Testis (tissue), 3 donors: ENCODE data around the gene TTC3. TPM values are rescaled to one million over a fixed set of nuclear protein-coding genes. Genes with fewer than 3 reads are reported as not detected.
"Not testable (repeated sequence)": the region's sequence is repeated elsewhere in the genome, so short reads cannot be mapped to it uniquely, and the experiment has no call there.

Experiments used
- DNase-seq: peaks from one replicate; pipeline ENCODE4 v3.0.0-alpha.2; 2019
- H3K27ac ChIP-seq, 2 donors: fragments of 200-600 bp; sonication (generic); one replicate each; pipeline ENCODE4 v1.5.1; 2019
- H3K27me3 ChIP-seq: fragments of 200-600 bp; sonication (generic); one replicate; pipeline ENCODE4 v1.5.1; 2019
- H3K36me3 ChIP-seq: fragments of 200-600 bp; sonication (generic); one replicate; pipeline ENCODE4 v1.5.1; 2017; ENCODE audit warnings: low read depth; ENCODE audit errors: missing control alignments
- H3K4me1 ChIP-seq: fragments of 200-600 bp; sonication (generic); one replicate; pipeline ENCODE4 v1.5.1; 2019
- H3K4me3 ChIP-seq, 2 donors: fragments of 200-600 bp; sonication (generic); one replicate each; pipeline ENCODE4 v1.5.1; 2017 to 2019
- H3K9me3 ChIP-seq: fragments of 200-600 bp; sonication (generic); one replicate; pipeline ENCODE4 v1.5.1; 2017
- CTCF ChIP-seq, 3 experiments: fragments of 450-650 bp in 2 of 3; fragments of 200-600 bp in 1 of 3; sonication (generic) in 1 of 3; IDR thresholded peaks; one replicate each; pipeline ENCODE4 v1.5.1; 2016 to 2019; ENCODE audit warnings: antibody characterized with exemption in 3 of 3, mild to moderate bottlenecking in 2 of 3, moderate library complexity in 1 of 3
- POLR2A ChIP-seq: fragments of 450-650 bp; IDR thresholded peaks from one replicate; pipeline ENCODE4 v1.6.1; 2017; ENCODE audit warnings: antibody characterized with exemption, mild to moderate bottlenecking, moderate library complexity
- WGBS, 2 donors: methylation state at CpG; one replicate each; pipeline ENCODE4 v1.1.5; 2018; 5-methylcytosine and 5-hydroxymethylcytosine counted together
- intact Hi-C: fragments of 100-400 bp; cut with DNase I; formaldehyde crosslinking; loops from one replicate; pipeline ENCODE4 v1.15.1; 2023; ENCODE audit warnings: low total_unique reads
- polyA plus RNA-seq: library from polyadenylated mRNA; stranded (reverse); fragments of 350-450 nt; fragmentation: Illumina TruSeq; extraction: RNeasy Lipid Tissue Mini Kit (QIAGEN cat#74804); gene quantifications from one replicate; pipeline ENCODE4 v1.2.3, GENCODE V29; 2014; ENCODE audit warnings: low read depth, low replicate concordance; ENCODE audit not compliant: insufficient read depth
- total RNA-seq, 2 donors: library from RNA; depleted of rRNA; stranded (reverse); fragments of >200 nt; gene quantifications; one replicate each; pipeline ENCODE4 v1.2.3, GENCODE V29; 2016

The TTC3 gene
- total and polyA plus RNA-seq, 3 donors from 2014 or later, result 70.7 to 181 (median 154) TPM

GRCh38 chr21:37220433-37220980 lies 147.5 kb downstream of the TTC3 start:
- peaks cover 4% of the 10 kb centered on the region for H3K4me1 ChIP-seq
- H3K9me3 ChIP-seq, result no peaks in the 10 kb centered on the region
- H3K36me3 ChIP-seq, result no peaks in the 10 kb centered on the region
- H3K4me3 ChIP-seq, result peak overlapping the region; percentile 74 to 77
- TF ChIP-seq CTCF (IDR thresholded peaks at IDR 0.05) (peak in 2 of 3 experiments; percentile 3 to 8), POLR2A (no peak)
- intact Hi-C loops, result no loop called here
- DNase-seq, result peak; percentile 46
- H3K27ac ChIP-seq, result peak overlapping the region; percentile 70 to 80
- 2 to 3% methylated on average over 18 to 30 of the region's 35 CpGs for whole genome bisulfite sequencing, 2 donors
- no peaks in the 10 kb centered on the region for H3K27me3 ChIP-seq

GRCh38 chr21:37220981-37221664 lies 148.1 kb downstream of the TTC3 start:
- peak overlapping the region; percentile 70 to 80 for H3K27ac ChIP-seq
- H3K9me3 ChIP-seq, result no peaks in the 10 kb centered on the region
- peak overlapping the region; percentile 74 to 77 for H3K4me3 ChIP-seq
- peak; percentile 98 for DNase-seq
- no peaks in the 10 kb centered on the region for H3K36me3 ChIP-seq
- peaks cover 4% of the 10 kb centered on the region for H3K4me1 ChIP-seq
- intact Hi-C loops, result no loop called here
- 4 to 17% methylated on average over 7 to 46 of the region's 46 CpGs for WGBS, 2 donors
- no peaks in the 10 kb centered on the region for H3K27me3 ChIP-seq
- TF ChIP-seq CTCF (IDR thresholded peaks at IDR 0.05), result peak; percentile 16 to 36 (median 19)
- TF ChIP-seq POLR2A, result no peak

GRCh38 chr21:37222248-37222647 lies 149.2 kb downstream of the TTC3 start:
- intact Hi-C loops, H3K27ac ChIP-seq, H3K4me3 ChIP-seq, DNase-seq, H3K36me3 ChIP-seq, H3K4me1 ChIP-seq, H3K27me3 ChIP-seq, H3K9me3 ChIP-seq: not testable (repeated sequence)
- 94 to 100% methylated on average over 1 to 3 of the region's 3 CpGs for WGBS, 2 donors

GRCh38 chr21:37223804-37224345 lies 150.8 kb downstream of the TTC3 start:
- Histone ChIP-seq H3K4me3 (no peak overlapping the region), H3K9me3 (no peaks in the 10 kb centered on the region), H3K4me1 (peaks cover 4% of the 10 kb centered on the region), H3K27me3 (no peaks in the 10 kb centered on the region), H3K27ac (no peak overlapping the region), H3K36me3 (no peaks in the 10 kb centered on the region)
- intact Hi-C loops, result no loop called here
- WGBS, 2 donors, result 89 to 93% methylated on average over 2 of the region's 2 CpGs
- TF ChIP-seq POLR2A (no peak), CTCF (IDR thresholded peaks at IDR 0.05) (no peak)
- DNase-seq, result peak; percentile 10

GRCh38 chr21:37224861-37225839 lies 152.1 kb downstream of the TTC3 start:
- no peak for TF ChIP-seq POLR2A
- TF ChIP-seq CTCF (IDR thresholded peaks at IDR 0.05), result no peak
- DNase-seq, result peak; percentile 2
- Histone ChIP-seq H3K36me3 (no peaks in the 10 kb centered on the region), H3K4me1 (peaks cover 1% of the 10 kb centered on the region), H3K9me3 (no peaks in the 10 kb centered on the region), H3K27me3 (no peaks in the 10 kb centered on the region), H3K27ac (no peak overlapping the region), H3K4me3 (no peak overlapping the region)
- 77 to 86% methylated on average over 20 to 21 of the region's 21 CpGs for WGBS, 2 donors
- intact Hi-C loops, result no loop called here
